Activated CD8-positive, alpha-beta memory T cell treated with anti-CD3 and anti-CD28 coated beads, Interleukin-2, amount 50 U/mL, for 48 hours (primary cell): ENCODE results near the gene LRFN2.

ENCODE experiments used
- DNase-seq: peaks from one replicate; pipeline ENCODE4 v3.0.0-alpha.2; 2020

LRFN2 gene

GRCh38 chr6:40395066-40395697, 192.0 kb downstream of the LRFN2 start:
- peak; percentile 26 for DNase-seq

GRCh38 chr6:40394381-40394780, 192.8 kb downstream of the LRFN2 start:
- DNase-seq: peak; percentile 17

- DNase-seq: peak; percentile 12
Observed at GRCh38 chr6:40393641-40394040, 193.5 kb downstream of the LRFN2 start.

- DNase-seq: peak; percentile 20
Observed at GRCh38 chr6:40392589-40392988, 194.6 kb downstream of the LRFN2 start.

GRCh38 chr6:40391851-40392517, 195.2 kb downstream of the LRFN2 start:
- no peak for DNase-seq

- no peak for DNase-seq
Observed at GRCh38 chr6:40391086-40391485, 196.1 kb downstream of the LRFN2 start.

GRCh38 chr6:40390144-40390800, 196.9 kb downstream of the LRFN2 start:
- DNase-seq: no peak

GRCh38 chr6:40389254-40389653, 197.9 kb downstream of the LRFN2 start:
- DNase-seq: no peak

GRCh38 chr6:40387871-40388264, 199.3 kb downstream of the LRFN2 start:
- DNase-seq: no peak

- DNase-seq: no peak
Observed at GRCh38 chr6:40387127-40387870, 199.9 kb downstream of the LRFN2 start.

- no peak for DNase-seq
Observed at GRCh38 chr6:40386200-40386599, 201.0 kb downstream of the LRFN2 start.

- no peak for DNase-seq
Observed at GRCh38 chr6:40383348-40384115, 203.6 kb downstream of the LRFN2 start.

- DNase-seq: no peak
Observed at GRCh38 chr6:40380271-40380670, 206.9 kb downstream of the LRFN2 start.

GRCh38 chr6:40379811-40380210, 207.4 kb downstream of the LRFN2 start:
- DNase-seq: no peak

GRCh38 chr6:40378725-40379074, 208.5 kb downstream of the LRFN2 start:
- DNase-seq: no peak

GRCh38 chr6:40378071-40378724, 209.0 kb downstream of the LRFN2 start:
- DNase-seq: no peak

GRCh38 chr6:40377173-40377806, 209.9 kb downstream of the LRFN2 start:
- no peak for DNase-seq

GRCh38 chr6:40376113-40376650, 211.0 kb downstream of the LRFN2 start:
- no peak for DNase-seq

GRCh38 chr6:40373267-40373666, 213.9 kb downstream of the LRFN2 start:
- DNase-seq: no peak

GRCh38 chr6:40371621-40372020, 215.5 kb downstream of the LRFN2 start:
- no peak for DNase-seq

GRCh38 chr6:40371095-40371494, 216.1 kb downstream of the LRFN2 start:
- DNase-seq: no peak

GRCh38 chr6:40369891-40370290, 217.3 kb downstream of the LRFN2 start:
- no peak for DNase-seq
